GM19372 (cell line): ENCODE data around the gene BRSK2.
"Not testable (repeated sequence)": the region's sequence is repeated elsewhere in the genome, so short reads cannot be mapped to it uniquely, and the experiment has no call there.

Source experiments
- ATAC-seq: cut with Tn5 transposase; IDR thresholded peaks from one replicate; pipeline ENCODE4 v1.9.1; 2021; ENCODE audit warnings: mild to moderate bottlenecking, low read depth, moderate library complexity; ENCODE audit not compliant: unreplicated experiment

BRSK2 gene

GRCh38 chr11:1406571-1407485, 17.1 kb downstream of the BRSK2 start:
- no peak for ATAC-seq

- no peak for ATAC-seq
These were observed 17.9 kb downstream of the BRSK2 start for GRCh38 chr11:1407668-1408067.

GRCh38 chr11:1408346-1408745, 18.6 kb downstream of the BRSK2 start:
- ATAC-seq: no peak

GRCh38 chr11:1409108-1409851, 19.5 kb downstream of the BRSK2 start:
- no peak for ATAC-seq

GRCh38 chr11:1409852-1410125, 20.1 kb downstream of the BRSK2 start:
- ATAC-seq: not testable (repeated sequence)

- no peak for ATAC-seq
These were observed 20.9 kb downstream of the BRSK2 start for GRCh38 chr11:1410366-1411291.

- no peak for ATAC-seq
These were observed 21.6 kb downstream of the BRSK2 start for GRCh38 chr11:1411301-1411700.

GRCh38 chr11:1411739-1412138, 22.0 kb downstream of the BRSK2 start:
- ATAC-seq: not testable (repeated sequence)

- ATAC-seq: no peak
These were observed 22.8 kb downstream of the BRSK2 start for GRCh38 chr11:1412377-1413095.

GRCh38 chr11:1414650-1415049, 24.9 kb downstream of the BRSK2 start:
- no peak for ATAC-seq

GRCh38 chr11:1415631-1416030, 25.9 kb downstream of the BRSK2 start:
- no peak for ATAC-seq

- not testable (repeated sequence) for ATAC-seq
These were observed 28.6 kb downstream of the BRSK2 start for GRCh38 chr11:1418192-1418795.

- no peak for ATAC-seq
These were observed 30.1 kb downstream of the BRSK2 start for GRCh38 chr11:1419811-1420210.

- ATAC-seq: no peak
These were observed 31.6 kb downstream of the BRSK2 start for GRCh38 chr11:1421291-1421690.

GRCh38 chr11:1422481-1422880, 32.7 kb downstream of the BRSK2 start:
- ATAC-seq: no peak

- ATAC-seq: no peak
These were observed 33.2 kb downstream of the BRSK2 start for GRCh38 chr11:1422981-1423380.

- not testable (repeated sequence) for ATAC-seq
These were observed 33.7 kb downstream of the BRSK2 start for GRCh38 chr11:1423406-1423805.

GRCh38 chr11:1425006-1425405, 35.3 kb downstream of the BRSK2 start:
- ATAC-seq: no peak

- no peak for ATAC-seq
These were observed 35.7 kb downstream of the BRSK2 start for GRCh38 chr11:1425439-1425838.
